H1 (cell line): Measurements from ENCODE around the gene RUNX1. TPM values are rescaled to one million over a fixed set of nuclear protein-coding genes. Genes with fewer than 3 reads are reported as not detected.

Experiments used
- CTCF ChIA-PET: fragments of 300-600 bp; sonication (Branson Sonifier 250); formaldehyde crosslinking; loops from one replicate; lab custom pipeline; 2021; ENCODE audit not compliant: partially characterized antibody; lab: Charles Lee
- POLR2A ChIA-PET: fragments of 300-600 bp; sonication (Branson Sonifier 250); formaldehyde crosslinking; loops from one replicate; lab custom pipeline; 2021; ENCODE audit warnings: inconsistent platforms; ENCODE audit not compliant: partially characterized antibody; lab: Charles Lee
- DNase-seq, 2 experiments: peaks; one replicate each; pipeline versions ENCODE4 v3.0.0 to v3.0.0-alpha.2; 2010 to 2022; ENCODE audit warnings: low spot score in 2 of 2, low read depth in 1 of 2, mixed read lengths in 1 of 2
- FAIRE-seq: peaks from 2 replicates; lab custom pipeline; 2011; peaks lifted over from hg19 to GRCh38; lab: Jason Lieb, UNC
- H2AFZ ChIP-seq: 2 replicates; pipeline ENCODE4 v1.8.1; 2012; ENCODE audit warnings: low read length, inconsistent platforms
- H2AK5ac ChIP-seq: 2 replicates; pipeline ENCODE4 v1.6.1; 2013; ENCODE audit warnings: low read depth, low read length
- H2BK120ac ChIP-seq: replicated peaks from 2 replicates; pipeline ENCODE3; 2013; ENCODE audit warnings: low read depth, low read length, inconsistent platforms
- H2BK12ac ChIP-seq: 2 replicates; pipeline ENCODE4 v1.6.1; 2013; ENCODE audit warnings: low read depth, low read length
- H2BK15ac ChIP-seq: 2 replicates; pipeline ENCODE4 v1.6.1; 2013; ENCODE audit warnings: low read length
- H2BK20ac ChIP-seq: 2 replicates; pipeline ENCODE4 v1.6.1; 2013; ENCODE audit warnings: low read length
- H2BK5ac ChIP-seq: 2 replicates; pipeline ENCODE4 v1.6.1; 2013; ENCODE audit warnings: low read depth, low read length
- H3K14ac ChIP-seq: 2 replicates; pipeline ENCODE4 v1.6.1; 2013; ENCODE audit warnings: inconsistent platforms; ENCODE audit not compliant: insufficient read length
- H3K18ac ChIP-seq: 2 replicates; pipeline ENCODE4 v1.6.1; 2013; ENCODE audit warnings: low read length; ENCODE audit errors: extremely low read depth
- H3K23ac ChIP-seq: 2 replicates; pipeline ENCODE4 v1.6.1; 2013; ENCODE audit warnings: inconsistent platforms; ENCODE audit not compliant: insufficient read length
- H3K23me2 ChIP-seq: 2 replicates; pipeline ENCODE4 v1.6.1; 2013; ENCODE audit warnings: low read depth, low read length
- H3K27ac ChIP-seq: 2 replicates; pipeline ENCODE4 v1.6.1; 2011; ENCODE audit warnings: low read depth, low read length, inconsistent platforms
- H3K27me3 ChIP-seq, 4 experiments: replicated peaks in 1 of 4; 1 replicate in 1 of 4; 2 replicates in 3 of 4; pipeline versions ENCODE4 v1.6.1 to v1.8.1; 2011 to 2013; ENCODE audit warnings: low read length in 3 of 4, mild to moderate bottlenecking in 3 of 4, inconsistent platforms in 2 of 4, mixed read lengths in 2 of 4, moderate library complexity in 1 of 4; ENCODE audit not compliant: control insufficient read depth in 3 of 4, insufficient read depth in 3 of 4; ENCODE audit errors: extremely low read depth in 1 of 4
- H3K36me3 ChIP-seq, 4 experiments: 2 replicates each; pipeline versions ENCODE4 v1.6.1 to v1.8.1; 2011 to 2013; ENCODE audit warnings: mild to moderate bottlenecking in 4 of 4, low read length in 3 of 4, moderate library complexity in 2 of 4, control low read depth in 1 of 4, inconsistent platforms in 1 of 4; ENCODE audit not compliant: insufficient read depth in 4 of 4, control insufficient read depth in 2 of 4
- H3K4ac ChIP-seq: replicated peaks from 2 replicates; pipeline ENCODE3; 2013; ENCODE audit warnings: low read length, low read depth, mixed read lengths, inconsistent platforms; ENCODE audit not compliant: insufficient read length
- H3K4me1 ChIP-seq, 4 experiments: replicated peaks in 1 of 4; 1 replicate in 1 of 4; 2 replicates in 3 of 4; pipeline versions ENCODE4 v1.6.1 to v1.8.1; 2011 to 2013; ENCODE audit warnings: low read length in 3 of 4, inconsistent platforms in 2 of 4, mixed read lengths in 1 of 4; ENCODE audit not compliant: insufficient read depth in 4 of 4, control insufficient read depth in 3 of 4
- H3K4me2 ChIP-seq, 2 experiments: 2 replicates each; pipeline versions ENCODE4 v1.6.1 to v1.8.1; 2011 to 2013; ENCODE audit warnings: low read depth in 2 of 2, low read length in 2 of 2, control low read depth in 1 of 2, inconsistent platforms in 1 of 2, mild to moderate bottlenecking in 1 of 2; ENCODE audit not compliant: insufficient read depth in 1 of 2
- H3K4me3 ChIP-seq, 4 experiments: fragments of 200-600, 300-600 bp in 1 of 4; sonication (generic), shearing (Covaris generic), sonication (Bioruptor Twin) in 1 of 4; 2 replicates each; pipeline versions ENCODE4 v1.5.1 to v1.8.1; 2011 to 2016; ENCODE audit warnings: low read length in 4 of 4, low read depth in 3 of 4, control low read depth in 2 of 4, inconsistent platforms in 2 of 4, mild to moderate bottlenecking in 2 of 4, mixed read lengths in 1 of 4, moderate library complexity in 1 of 4; ENCODE audit not compliant: insufficient read depth in 2 of 4; ENCODE audit errors: extremely low read depth in 1 of 4
- H3K56ac ChIP-seq: replicated peaks from 2 replicates; pipeline ENCODE3; 2013; ENCODE audit warnings: low read depth, mild to moderate bottlenecking, mixed read lengths, low read length, inconsistent platforms; ENCODE audit not compliant: insufficient read length
- H3K79me1 ChIP-seq: 2 replicates; pipeline ENCODE4 v1.6.1; 2013; ENCODE audit warnings: low read depth, low read length, control low read depth
- H3K79me2 ChIP-seq, 2 experiments: 2 replicates each; pipeline versions ENCODE4 v1.6.1 to v1.8.1; 2012 to 2013; ENCODE audit warnings: low read length in 2 of 2, mild to moderate bottlenecking in 2 of 2, inconsistent platforms in 1 of 2; ENCODE audit not compliant: insufficient read depth in 2 of 2, control insufficient read depth in 1 of 2
- H3K9ac ChIP-seq, 4 experiments: replicated peaks in 1 of 4; 1 replicate in 1 of 4; 2 replicates in 3 of 4; pipeline versions ENCODE4 v1.6.1 to v1.8.1; 2011 to 2013; ENCODE audit warnings: low read depth in 3 of 4, low read length in 3 of 4, control low read depth in 2 of 4, mild to moderate bottlenecking in 2 of 4, moderate library complexity in 2 of 4, inconsistent platforms in 1 of 4; ENCODE audit errors: extremely low read depth in 1 of 4
- H3K9me3 ChIP-seq, 2 experiments: 2 replicates each; pipeline versions ENCODE4 v1.6.1 to v1.8.1; 2012 to 2013; ENCODE audit warnings: mild to moderate bottlenecking in 2 of 2, moderate library complexity in 2 of 2, control low read depth in 1 of 2, inconsistent platforms in 1 of 2, low read depth in 1 of 2, low read length in 1 of 2, mixed read lengths in 1 of 2; ENCODE audit not compliant: insufficient read depth in 2 of 2
- H4K20me1 ChIP-seq, 2 experiments: replicated peaks in 1 of 2; 2 replicates each; pipeline versions ENCODE3 to v1.8.1; 2011 to 2013; ENCODE audit warnings: inconsistent platforms in 2 of 2, low read length in 2 of 2, mild to moderate bottlenecking in 1 of 2; ENCODE audit not compliant: insufficient read depth in 2 of 2, control insufficient read depth in 1 of 2
- H4K5ac ChIP-seq: 2 replicates; pipeline ENCODE4 v1.6.1; 2013; ENCODE audit warnings: low read length, low read depth, mixed read lengths, inconsistent platforms; ENCODE audit not compliant: insufficient read length
- H4K8ac ChIP-seq: 2 replicates; pipeline ENCODE4 v1.8.0; 2013; ENCODE audit warnings: mild to moderate bottlenecking, moderate library complexity, low read length, inconsistent platforms; ENCODE audit not compliant: insufficient read depth; ENCODE audit errors: extremely low read depth
- H4K91ac ChIP-seq: replicated peaks from 2 replicates; pipeline ENCODE3; 2013; ENCODE audit warnings: low read length, mixed read lengths, inconsistent platforms; ENCODE audit not compliant: insufficient read length
- CBX8 ChIP-seq: fragments of 300-800, 300-1000 bp; sonication (generic); IDR thresholded peaks from 2 replicates; pipeline ENCODE4 v1.7.1; 2016; ENCODE audit warnings: low read depth, low read length, borderline replicate concordance
- GTF2F1 ChIP-seq: IDR thresholded peaks from 2 replicates; pipeline ENCODE4 v1.6.1; 2012; ENCODE audit warnings: low read depth, low read length, improper control_type of control experiment, borderline replicate concordance
- WGBS, 2 experiments: shearing (Covaris generic) in 1 of 2; methylation state at CpG; one replicate each; pipeline versions ENCODE4 v1.1.6 to v1.1.7; 2013 to 2015; ENCODE audit warnings: low lambda C conversion rate in 2 of 2, mixed read lengths in 2 of 2, inconsistent platforms in 1 of 2, low coverage in 1 of 2, missing lambda C conversion rate in 1 of 2; ENCODE audit not compliant: insufficient replicate concordance in 2 of 2, insufficient coverage in 1 of 2, insufficient read length in 1 of 2; ENCODE audit errors: extremely low coverage in 1 of 2, missing lambda C conversion rate in 1 of 2; 5-methylcytosine and 5-hydroxymethylcytosine counted together
- polyA plus RNA-seq, 7 experiments: library from polyadenylated mRNA; depleted of rRNA in 3 of 7; stranded (reverse) in 5 of 7; unstranded in 2 of 7; fragments of >200 nt in 5 of 7; fragments of 200-250 nt in 2 of 7; gene quantifications; 1 replicate in 5 of 7; 2 replicates in 1 of 7; 4 replicates in 1 of 7; pipeline versions ENCODE4 v1.2.1 to v1.2.3, GENCODE V29; 2011 to 2013; ENCODE audit warnings: missing spikeins in 2 of 7, mixed read lengths in 2 of 7
- total RNA-seq: library from RNA; stranded (reverse); fragmentation: NEBNext Ultra II Directional; extraction: Animal tissue kit (Norgen Biotek cat#: 25700); gene quantifications from 2 replicates; pipeline ENCODE4 v1.2.1, GENCODE V29; 2021

The RUNX1 gene
- total and polyA plus RNA-seq, 2 of the 8 experiments (the other 6 are each of a cell fraction or from before 2014, with no cell fraction given) = 0.20 to 0.60 TPM

GRCh38 chr21:34959607-34960006, 89.5 kb downstream of the RUNX1 start:
- Histone ChIP-seq H3K27me3 (0 out of 7 replicates have a peak, but pooled peaks cover 0 to 1% (median 0%) of the 10 kb centered on the region in 4 experiments), H3K18ac (no peak overlapping the region), H3K36me3 (no peaks in the 10 kb centered on the region), H4K5ac (no peak overlapping the region), H2BK120ac (no peak overlapping the region), H4K91ac (no peak overlapping the region), H2AK5ac (no peak overlapping the region), H2BK20ac (no peak overlapping the region), H3K4me2 (no peak overlapping the region), H3K9ac (no peak overlapping the region), H3K4me1 (no peaks in the 10 kb centered on the region; a peak in 3 of 7 replicates), H4K8ac (no peak overlapping the region), H3K23ac (no peak overlapping the region), H3K23me2 (no peaks in the 10 kb centered on the region), H3K27ac (no peak overlapping the region), H3K79me1 (no peaks in the 10 kb centered on the region), H3K79me2 (no peaks in the 10 kb centered on the region), H2AFZ (no peak overlapping the region), H3K14ac (no peak overlapping the region), H3K4ac (no peak overlapping the region), H2BK15ac (peak overlapping the region; percentile 74; the same call in 1 of the 2 replicates), H4K20me1 (no peaks in the 10 kb centered on the region), H3K9me3 (no peaks in the 10 kb centered on the region), H2BK12ac (no peak overlapping the region), H2BK5ac (no peak overlapping the region), H3K56ac (no peak overlapping the region), H3K4me3 (no peak overlapping the region; a peak in 1 of 8 replicates)
- TF ChIP-seq GTF2F1 = no peak
- TF ChIP-seq CBX8 = no peak
- ChIA-PET POLR2A (no interaction called here), CTCF (interaction anchor here (0.6 to 0.7 kb wide), 3 partner anchors 8 to 970 kb away, joined by 3 to 4 read pairs (median 3); no protein-coding TSS in a partner anchor)
- FAIRE-seq (no peak), DNase-seq (no peak)
- WGBS, 2 experiments = 84% methylated on average over 1 of the region's 1 CpG; no CpG with 5 or more reads in 1 of the 2 experiments
